ENCODE measurements around the gene HIGD2B.
"Not testable (repeated sequence)": the region's sequence is repeated elsewhere in the genome, so short reads cannot be mapped to it uniquely, and the experiment has no call there.

HIGD2B gene

DNA sequence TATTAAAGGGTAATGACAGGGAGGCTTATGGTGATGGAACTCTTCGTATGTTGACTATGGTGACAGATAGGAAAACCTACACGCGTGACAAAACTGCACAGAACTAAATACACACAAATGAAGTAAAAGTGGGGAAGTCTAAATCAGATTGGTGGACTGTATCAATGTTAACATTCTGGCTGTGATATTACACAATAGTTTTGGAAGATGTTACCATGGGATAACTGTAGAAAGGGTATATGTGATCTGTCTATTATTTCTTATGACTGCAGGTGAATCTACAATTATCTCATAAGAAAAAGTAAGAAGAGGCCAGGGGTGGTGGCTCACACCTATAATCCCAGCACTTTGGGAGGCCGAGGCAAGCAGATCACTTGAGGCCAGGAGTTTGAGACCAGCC, 9.1 kb downstream of the HIGD2B start:
- Histone ChIP-seq H3K36me3 (replicated peaks; ENCODE audit: low read depth, low read length) (no peaks in the 10 kb centered on the region), H3K4me1 (ENCODE audit: low read length) (no peaks in the 10 kb centered on the region), H3K79me2 (ENCODE audit: low read length) (no peaks in the 10 kb centered on the region), H3K4me2 (ENCODE audit: low read length) (no peak overlapping the region), H3K27ac (ENCODE audit: low read length) (no peak overlapping the region), H3K9me3 (ENCODE audit: insufficient read depth, low read length) (no peaks in the 10 kb centered on the region), H3K4me3 (ENCODE audit: low read length) (no peak overlapping the region), H3K27me3 (ENCODE audit: low read depth, low read length) (peaks cover 37% of the 10 kb centered on the region), H2AFZ (ENCODE audit: low read depth, low read length) (no peak overlapping the region), H3K9ac (ENCODE audit: low read length) (no peak overlapping the region), H4K20me1 (ENCODE audit: insufficient read depth, low read length) (no peaks in the 10 kb centered on the region)
- TF ChIP-seq EZH2phosphoT487 (IDR thresholded peaks at IDR 0.05; ENCODE audit: low read depth) (no peak), CTCF (IDR thresholded peaks at IDR 0.05; ENCODE audit: low read depth, low read length) (no peak)

GRCh38 chr15:72671525-72671924, 14.5 kb downstream of the HIGD2B start:
- H3K79me2 ChIP-seq (ENCODE audit: low read length) = no peaks in the 10 kb centered on the region
- H3K36me3 ChIP-seq (replicated peaks; ENCODE audit: low read depth, low read length) = no peaks in the 10 kb centered on the region
- H3K4me2 ChIP-seq (ENCODE audit: low read length) = no peak overlapping the region
- no peak overlapping the region for H3K27ac ChIP-seq (ENCODE audit: low read length)
- H3K9ac ChIP-seq (ENCODE audit: low read length) = no peak overlapping the region
- H2AFZ ChIP-seq (ENCODE audit: low read depth, low read length) = no peak overlapping the region
- H3K4me1 ChIP-seq (ENCODE audit: low read length) = peaks cover 5% of the 10 kb centered on the region; the same call in 1 of the 2 replicates
- H3K9me3 ChIP-seq (ENCODE audit: insufficient read depth, low read length) = no peaks in the 10 kb centered on the region
- H3K27me3 ChIP-seq (ENCODE audit: low read depth, low read length) = peaks cover 18% of the 10 kb centered on the region
- no peaks in the 10 kb centered on the region for H4K20me1 ChIP-seq (ENCODE audit: insufficient read depth, low read length)
- no peak overlapping the region for H3K4me3 ChIP-seq (ENCODE audit: low read length)
- TF ChIP-seq CTCF (IDR thresholded peaks at IDR 0.05; ENCODE audit: low read depth, low read length) (no peak), EZH2phosphoT487 (IDR thresholded peaks at IDR 0.05; ENCODE audit: low read depth) (no peak)

DNA sequence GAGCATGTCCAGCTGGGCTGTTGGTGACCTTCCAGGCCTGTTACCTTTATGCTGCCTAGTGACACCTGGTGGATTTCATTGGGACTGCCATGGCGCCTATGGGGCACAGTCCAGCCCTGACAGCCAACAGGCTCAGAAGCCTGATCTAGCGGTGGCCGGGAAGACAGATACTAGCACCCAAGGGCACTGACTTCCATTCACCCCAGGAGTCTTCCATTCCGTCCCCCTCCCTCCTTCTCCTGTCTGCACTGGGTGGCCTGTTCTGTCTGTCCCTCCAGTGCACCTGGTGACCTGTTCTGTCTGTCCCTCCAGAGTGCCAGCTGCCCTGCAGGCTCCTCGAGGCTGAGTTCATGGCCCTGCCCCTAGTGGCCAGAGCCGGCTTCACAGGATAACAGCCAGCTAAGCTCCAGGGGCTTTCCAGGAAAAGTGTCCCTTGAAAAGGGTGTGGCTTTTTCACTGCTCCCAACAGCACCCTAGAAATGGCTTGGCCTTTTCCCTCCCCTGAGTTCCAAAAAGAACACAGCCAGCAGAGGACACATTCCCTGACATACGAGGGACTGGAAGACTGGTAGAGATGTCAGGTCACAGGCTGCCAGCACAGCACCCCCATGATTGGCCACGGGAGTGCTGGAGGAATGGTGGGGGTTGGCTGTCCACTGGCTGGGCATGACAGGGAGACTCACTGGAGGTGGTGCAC, 15.2 kb downstream of the HIGD2B start:
- TF ChIP-seq CTCF (IDR thresholded peaks at IDR 0.05; ENCODE audit: low read depth, low read length) = peak; percentile 61

DNA sequence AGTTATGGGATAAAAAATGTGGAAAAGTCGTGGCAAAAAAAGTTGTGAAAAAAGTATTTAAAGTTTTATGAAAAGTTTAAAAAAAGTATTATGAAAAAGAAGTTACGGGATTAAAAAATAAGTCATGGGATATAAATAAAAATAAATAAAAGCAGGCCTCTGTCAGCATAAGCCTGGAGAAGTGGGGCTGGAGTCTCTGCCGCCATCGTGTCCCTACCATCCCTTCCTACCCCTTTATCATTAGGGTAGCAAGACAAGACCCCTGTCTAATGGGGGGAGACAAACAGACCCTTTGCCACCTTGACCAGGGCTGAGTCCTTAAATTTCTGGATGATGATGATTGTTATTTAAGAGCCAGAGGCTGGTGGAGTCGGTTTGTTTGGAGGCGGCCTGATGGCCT, 16.2 kb downstream of the HIGD2B start:
- not testable (repeated sequence) for H3K27ac ChIP-seq (ENCODE audit: low read length); H3K9ac ChIP-seq (ENCODE audit: low read length); H3K9me3 ChIP-seq (ENCODE audit: insufficient read depth, low read length); H3K4me2 ChIP-seq (ENCODE audit: low read length); H3K4me1 ChIP-seq (ENCODE audit: low read length); H3K36me3 ChIP-seq (replicated peaks; ENCODE audit: low read depth, low read length); H4K20me1 ChIP-seq (ENCODE audit: insufficient read depth, low read length); H3K79me2 ChIP-seq (ENCODE audit: low read length); H3K4me3 ChIP-seq (ENCODE audit: low read length); H2AFZ ChIP-seq (ENCODE audit: low read depth, low read length)
- H3K27me3 ChIP-seq (ENCODE audit: low read depth, low read length) = peaks cover 18% of the 10 kb centered on the region

More for the DNA sequence above, 15.2 kb downstream of the HIGD2B start:
- H3K79me2 ChIP-seq (ENCODE audit: low read length); H3K9ac ChIP-seq (ENCODE audit: low read length); H3K4me1 ChIP-seq (ENCODE audit: low read length); H3K36me3 ChIP-seq (replicated peaks; ENCODE audit: low read depth, low read length); H3K27ac ChIP-seq (ENCODE audit: low read length); H3K9me3 ChIP-seq (ENCODE audit: insufficient read depth, low read length); H4K20me1 ChIP-seq (ENCODE audit: insufficient read depth, low read length): not testable (repeated sequence)
- Histone ChIP-seq H2AFZ (ENCODE audit: low read depth, low read length) (peak overlapping the region; percentile 92), H3K27me3 (ENCODE audit: low read depth, low read length) (peaks cover 18% of the 10 kb centered on the region), H3K4me2 (ENCODE audit: low read length) (peak overlapping the region; percentile 64), H3K4me3 (ENCODE audit: low read length) (peak overlapping the region; percentile 74)

DNA sequence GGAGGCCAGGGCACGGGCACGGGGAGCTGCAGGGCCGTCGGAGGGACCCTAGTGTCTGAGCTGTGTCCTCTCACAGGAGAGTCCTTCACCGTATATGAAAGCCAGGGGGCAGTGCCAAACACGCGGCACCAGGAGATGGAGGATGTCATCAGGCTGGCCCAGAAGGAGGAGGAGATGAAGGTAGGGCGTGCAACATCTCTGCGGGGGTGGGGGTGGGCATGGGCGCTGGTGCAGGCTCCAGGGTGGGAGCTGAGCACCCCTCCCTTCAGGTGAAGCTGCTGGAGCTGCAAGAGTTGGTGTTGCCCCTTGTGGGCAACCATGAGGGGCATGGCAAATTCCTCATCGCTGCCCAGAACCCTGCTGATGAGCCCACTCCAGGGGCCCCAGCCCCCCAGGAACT, 20.3 kb downstream of the HIGD2B start:
- not testable (repeated sequence) for H3K36me3 ChIP-seq (replicated peaks; ENCODE audit: low read depth, low read length); H3K9ac ChIP-seq (ENCODE audit: low read length); H3K4me1 ChIP-seq (ENCODE audit: low read length); H3K4me2 ChIP-seq (ENCODE audit: low read length); H4K20me1 ChIP-seq (ENCODE audit: insufficient read depth, low read length); H3K27ac ChIP-seq (ENCODE audit: low read length); H2AFZ ChIP-seq (ENCODE audit: low read depth, low read length); H3K9me3 ChIP-seq (ENCODE audit: insufficient read depth, low read length); H3K4me3 ChIP-seq (ENCODE audit: low read length); H3K27me3 ChIP-seq (ENCODE audit: low read depth, low read length); H3K79me2 ChIP-seq (ENCODE audit: low read length)

DNA sequence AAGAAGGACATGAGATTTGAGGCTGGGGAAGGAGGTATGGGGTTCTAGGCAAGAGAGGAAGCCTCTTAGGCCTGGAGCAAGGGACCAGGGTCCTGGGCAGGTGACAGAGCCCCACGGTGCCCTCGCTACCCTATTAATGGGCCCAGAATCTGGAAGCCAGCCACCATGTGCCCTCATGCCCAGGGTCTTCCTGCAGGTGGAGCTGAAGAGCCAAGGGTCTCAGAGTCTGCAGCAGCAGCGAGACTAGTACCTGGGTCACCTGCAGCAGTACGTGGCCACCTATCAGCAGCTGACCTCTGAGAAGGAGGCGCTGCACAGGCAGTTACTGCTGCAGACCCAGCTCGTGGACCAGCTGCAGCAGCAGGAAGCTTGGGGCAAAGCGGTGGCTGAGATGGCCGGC, 22.1 kb downstream of the HIGD2B start:
- not testable (repeated sequence) for H3K36me3 ChIP-seq (replicated peaks; ENCODE audit: low read depth, low read length); H3K27ac ChIP-seq (ENCODE audit: low read length); H3K9ac ChIP-seq (ENCODE audit: low read length); H3K4me2 ChIP-seq (ENCODE audit: low read length); H3K79me2 ChIP-seq (ENCODE audit: low read length); H3K4me1 ChIP-seq (ENCODE audit: low read length); H3K27me3 ChIP-seq (ENCODE audit: low read depth, low read length); H3K9me3 ChIP-seq (ENCODE audit: insufficient read depth, low read length); H4K20me1 ChIP-seq (ENCODE audit: insufficient read depth, low read length); H2AFZ ChIP-seq (ENCODE audit: low read depth, low read length); H3K4me3 ChIP-seq (ENCODE audit: low read length)

- H3K27ac ChIP-seq (ENCODE audit: low read length); H3K4me1 ChIP-seq (ENCODE audit: low read length); H4K20me1 ChIP-seq (ENCODE audit: insufficient read depth, low read length); H3K36me3 ChIP-seq (replicated peaks; ENCODE audit: low read depth, low read length); H3K27me3 ChIP-seq (ENCODE audit: low read depth, low read length); H3K79me2 ChIP-seq (ENCODE audit: low read length); H3K9me3 ChIP-seq (ENCODE audit: insufficient read depth, low read length); H2AFZ ChIP-seq (ENCODE audit: low read depth, low read length); H3K9ac ChIP-seq (ENCODE audit: low read length); H3K4me2 ChIP-seq (ENCODE audit: low read length); H3K4me3 ChIP-seq (ENCODE audit: low read length): not testable (repeated sequence)
Observed at GRCh38 chr15:72661081-72661480, 24.9 kb downstream of the HIGD2B start.
